ENCODE results near the gene GET4.

The GET4 gene

GRCh38 chr7:840001-840600, 36.3 kb upstream of the GET4 start:
- no peak overlapping the region for H3K27ac ChIP-seq
- TF ChIP-seq CTCF (IDR thresholded peaks at IDR 0.05), result no peak
- no peak for TF ChIP-seq ZFX (IDR thresholded peaks at IDR 0.05; ENCODE audit: borderline replicate concordance)

- TF ChIP-seq ZFX (IDR thresholded peaks at IDR 0.05; ENCODE audit: borderline replicate concordance), result no peak
- no peak for TF ChIP-seq CTCF (IDR thresholded peaks at IDR 0.05)
- H3K27ac ChIP-seq, result no peak overlapping the region
Measured at GRCh38 chr7:841943-842342, 34.4 kb upstream of the GET4 start.

GRCh38 chr7:842431-843031, 33.8 kb upstream of the GET4 start:
- TF ChIP-seq CTCF (IDR thresholded peaks at IDR 0.05), result no peak
- no peak for TF ChIP-seq ZFX (IDR thresholded peaks at IDR 0.05; ENCODE audit: borderline replicate concordance)
- no peak overlapping the region for H3K27ac ChIP-seq

GRCh38 chr7:843230-843629, 33.1 kb upstream of the GET4 start:
- TF ChIP-seq CTCF (IDR thresholded peaks at IDR 0.05) (no peak), ZFX (IDR thresholded peaks at IDR 0.05; ENCODE audit: borderline replicate concordance) (no peak)

GRCh38 chr7:844043-844442, 32.3 kb upstream of the GET4 start:
- H3K27ac ChIP-seq, result no peak overlapping the region
- TF ChIP-seq ZFX (IDR thresholded peaks at IDR 0.05; ENCODE audit: borderline replicate concordance), result no peak
- no peak for TF ChIP-seq CTCF (IDR thresholded peaks at IDR 0.05)

More at GRCh38 chr7:843230-843629, 33.1 kb upstream of the GET4 start:
- no peak overlapping the region for H3K27ac ChIP-seq

GRCh38 chr7:844514-844913, 31.8 kb upstream of the GET4 start:
- TF ChIP-seq CTCF (IDR thresholded peaks at IDR 0.05), result no peak
- TF ChIP-seq ZFX (IDR thresholded peaks at IDR 0.05; ENCODE audit: borderline replicate concordance), result no peak
- H3K27ac ChIP-seq, result no peak overlapping the region

GRCh38 chr7:845091-845490, 31.3 kb upstream of the GET4 start:
- H3K27ac ChIP-seq, result no peak overlapping the region
- TF ChIP-seq ZFX (IDR thresholded peaks at IDR 0.05; ENCODE audit: borderline replicate concordance), result no peak
- TF ChIP-seq CTCF (IDR thresholded peaks at IDR 0.05), result no peak

Measured in 22Rv1 (cell line).